GM06990 (cell line): ENCODE results near the gene INPP4A.

Source experiments
- DNase-seq: peaks from one replicate; pipeline ENCODE4 v3.0.0-alpha.2; 2011; ENCODE audit not compliant: insufficient read length; ENCODE audit errors: extremely low read depth
- H3K27me3 ChIP-seq: replicated peaks from 2 replicates; pipeline ENCODE4 v1.6.0; 2011; ENCODE audit warnings: low read length; ENCODE audit not compliant: control insufficient read depth, insufficient read depth
- H3K36me3 ChIP-seq: 2 replicates; pipeline ENCODE4 v1.5.1; 2011; ENCODE audit warnings: low read length; ENCODE audit not compliant: control insufficient read depth, insufficient read depth
- H3K4me3 ChIP-seq: replicated peaks from 2 replicates; pipeline ENCODE4 v1.5.1; 2011; ENCODE audit warnings: low read depth, mild to moderate bottlenecking, control low read depth, low read length
- TF ChIP-seq, protein P1 (sequence below): IDR thresholded peaks from 2 replicates; pipeline ENCODE4 v1.5.1; 2011; ENCODE audit warnings: low read length, control low read depth, mild to moderate bottlenecking, inconsistent platforms; ENCODE audit not compliant: insufficient read depth, poor library complexity, severe bottlenecking

Gene INPP4A

GRCh38 chr2:98507891-98508708 is 63.4 kb downstream of the INPP4A start:
- no peak overlapping the region for H3K4me3 ChIP-seq
- H3K27me3 ChIP-seq, result no peaks in the 10 kb centered on the region
- H3K36me3 ChIP-seq, result peaks cover 5% of the 10 kb centered on the region
- no peak for DNase-seq
- TF ChIP-seq, protein P1, sequence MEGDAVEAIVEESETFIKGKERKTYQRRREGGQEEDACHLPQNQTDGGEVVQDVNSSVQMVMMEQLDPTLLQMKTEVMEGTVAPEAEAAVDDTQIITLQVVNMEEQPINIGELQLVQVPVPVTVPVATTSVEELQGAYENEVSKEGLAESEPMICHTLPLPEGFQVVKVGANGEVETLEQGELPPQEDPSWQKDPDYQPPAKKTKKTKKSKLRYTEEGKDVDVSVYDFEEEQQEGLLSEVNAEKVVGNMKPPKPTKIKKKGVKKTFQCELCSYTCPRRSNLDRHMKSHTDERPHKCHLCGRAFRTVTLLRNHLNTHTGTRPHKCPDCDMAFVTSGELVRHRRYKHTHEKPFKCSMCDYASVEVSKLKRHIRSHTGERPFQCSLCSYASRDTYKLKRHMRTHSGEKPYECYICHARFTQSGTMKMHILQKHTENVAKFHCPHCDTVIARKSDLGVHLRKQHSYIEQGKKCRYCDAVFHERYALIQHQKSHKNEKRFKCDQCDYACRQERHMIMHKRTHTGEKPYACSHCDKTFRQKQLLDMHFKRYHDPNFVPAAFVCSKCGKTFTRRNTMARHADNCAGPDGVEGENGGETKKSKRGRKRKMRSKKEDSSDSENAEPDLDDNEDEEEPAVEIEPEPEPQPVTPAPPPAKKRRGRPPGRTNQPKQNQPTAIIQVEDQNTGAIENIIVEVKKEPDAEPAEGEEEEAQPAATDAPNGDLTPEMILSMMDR, result no peak

DNA sequence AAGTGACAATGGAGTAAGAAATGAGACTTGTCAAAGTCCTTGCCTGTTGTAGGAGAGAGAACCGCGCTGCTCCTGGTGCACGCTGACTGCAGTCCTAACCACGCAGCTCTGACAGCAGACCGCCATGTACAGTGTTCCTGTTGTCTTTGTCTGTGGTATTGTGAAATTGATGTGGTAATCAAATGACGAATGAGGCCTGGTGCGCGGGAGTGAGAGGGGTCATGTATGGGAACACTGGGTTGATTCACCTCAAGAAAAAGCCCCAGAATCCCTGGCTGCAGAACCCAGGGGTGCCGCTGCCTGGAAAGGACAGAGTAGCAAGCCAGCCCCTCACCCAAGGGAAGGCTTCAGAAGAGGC is 64.0 kb downstream of the INPP4A start:
- DNase-seq, result no peak
- Histone ChIP-seq H3K27me3 (no peaks in the 10 kb centered on the region), H3K36me3 (peaks cover 3% of the 10 kb centered on the region), H3K4me3 (no peak overlapping the region)
- TF ChIP-seq, protein P1, result no peak

DNA sequence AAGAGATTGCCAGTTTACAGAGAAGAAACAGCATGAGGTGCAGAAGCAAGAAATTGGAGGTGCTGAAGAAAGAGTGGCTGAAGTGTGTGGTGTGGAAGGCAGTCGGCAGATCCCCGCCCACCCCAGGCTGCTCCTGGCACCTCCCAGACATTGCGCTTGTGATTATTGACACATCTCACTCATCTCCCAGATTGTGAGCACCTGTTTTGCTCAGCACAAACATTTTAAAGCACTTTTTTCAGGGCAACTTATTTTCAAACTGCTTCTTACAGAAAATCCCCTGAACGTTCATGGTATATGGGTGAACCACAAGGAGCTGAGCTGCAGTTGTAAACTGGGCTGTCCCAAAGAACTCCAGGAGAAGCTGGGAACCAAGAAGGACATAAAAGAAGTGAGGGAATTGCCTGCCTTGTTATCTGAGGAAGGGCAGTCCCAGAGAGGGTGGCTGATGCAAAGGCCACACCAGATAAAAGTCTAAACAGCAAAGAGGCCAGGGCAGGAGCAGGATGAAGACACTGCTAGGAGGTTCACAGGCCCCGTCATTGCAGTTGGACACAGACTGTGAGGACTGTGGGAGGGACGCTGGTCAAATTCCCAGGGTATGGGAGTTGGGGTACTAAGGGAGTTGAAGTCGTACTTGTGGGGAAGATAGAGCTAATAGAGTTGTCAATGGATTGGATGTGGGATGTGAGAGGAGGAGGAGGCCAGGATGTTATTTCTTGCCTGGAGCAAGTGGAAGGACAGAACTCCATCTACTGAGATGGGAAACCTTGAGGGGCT is 65.1 kb downstream of the INPP4A start:
- TF ChIP-seq, protein P1, result no peak
- H3K27me3 ChIP-seq, result no peaks in the 10 kb centered on the region
- no peak overlapping the region for H3K4me3 ChIP-seq
- DNase-seq, result no peak
- H3K36me3 ChIP-seq, result peaks cover 3% of the 10 kb centered on the region

- TF ChIP-seq, protein P1, result no peak
- no peak for DNase-seq
- peaks cover 3% of the 10 kb centered on the region for H3K36me3 ChIP-seq
- no peak overlapping the region for H3K4me3 ChIP-seq
- H3K27me3 ChIP-seq, result no peaks in the 10 kb centered on the region
These were observed 65.6 kb downstream of the INPP4A start for GRCh38 chr2:98510322-98510662.

DNA sequence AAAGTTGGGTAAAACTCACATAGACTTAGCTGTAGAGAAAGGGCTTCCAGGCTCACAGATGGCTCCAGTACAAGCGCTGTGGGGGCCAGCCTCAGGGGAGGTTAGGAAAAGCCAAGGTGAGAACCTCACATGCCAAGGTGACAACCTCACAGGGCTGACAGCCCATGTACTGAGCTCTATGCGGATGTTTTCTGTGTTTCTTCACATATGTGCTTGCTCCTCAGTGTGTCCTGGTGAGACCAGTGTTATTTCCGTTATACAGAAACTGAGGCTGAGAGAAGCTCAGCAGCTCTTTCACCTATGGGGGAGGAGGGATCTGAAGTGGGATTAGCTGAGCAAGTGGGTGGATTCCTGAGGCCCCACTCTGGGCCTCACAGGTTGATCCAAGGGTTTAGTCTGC is 67.3 kb downstream of the INPP4A start:
- no peak for DNase-seq
- H3K4me3 ChIP-seq, result no peak overlapping the region
- TF ChIP-seq, protein P1, result no peak
- H3K27me3 ChIP-seq, result no peaks in the 10 kb centered on the region
- H3K36me3 ChIP-seq, result peaks cover 3% of the 10 kb centered on the region
